ENCODE data around the gene VPS37D. TPM values are rescaled to one million over a fixed set of nuclear protein-coding genes. Genes with fewer than 3 reads are reported as not detected.

Gene VPS37D
- polyA plus RNA-seq, 3 donors: not detected

DNA sequence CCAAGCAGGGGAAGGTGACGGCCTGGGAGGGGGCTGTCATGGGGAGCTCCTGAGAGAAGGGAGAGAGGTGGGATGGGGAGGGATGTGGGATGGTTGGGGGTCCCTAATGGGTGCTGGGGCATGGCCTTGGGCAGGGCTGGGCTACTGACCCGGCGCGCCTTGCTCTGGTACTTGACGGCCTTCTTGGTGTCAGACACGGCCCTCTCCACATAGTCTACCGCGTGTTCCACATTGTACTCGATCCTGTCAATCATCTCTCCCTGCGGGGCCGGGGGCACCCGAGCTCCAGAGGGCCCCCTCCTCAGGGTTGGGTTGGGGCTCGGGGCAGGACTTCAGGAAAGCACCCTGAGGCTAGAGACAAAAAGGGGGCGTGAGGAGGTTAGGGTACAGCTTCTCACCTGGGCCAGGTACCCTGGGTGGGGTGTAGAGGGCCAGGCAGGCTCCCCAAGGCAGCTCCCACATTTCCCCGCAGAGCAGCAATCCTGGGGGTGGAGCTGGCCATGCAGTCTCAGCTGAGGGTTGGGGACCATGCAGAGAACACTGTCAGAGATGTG is 33.0 kb downstream of the VPS37D start:
- H2AFZ ChIP-seq (ENCODE audit: insufficient read depth, low read depth, low read length, poor library complexity, severe bottlenecking): no peak overlapping the region
- WGBS (ENCODE audit: insufficient coverage): 97% methylated on average over 6 of the region's 15 CpGs
- peaks cover 6 to 9% of the 10 kb centered on the region in 2 donors for H3K4me1 ChIP-seq (ENCODE audit: control insufficient read depth in 1 of 2, insufficient read depth in 2 of 2, low read length in 2 of 2)
- H3K79me2 ChIP-seq (ENCODE audit: insufficient read depth, low read length): no peaks in the 10 kb centered on the region
- Mint-ChIP-seq H3K27ac (peak overlapping the region in 1 of 7 donors; percentile 51), H3K4me1 (peaks cover 14% of the 10 kb centered on the region), H3K9me3 (peaks cover 0 to 13% (median 3%) of the 10 kb centered on the region in 7 donors), H3K4me3 (no peak overlapping the region), H3K27me3 (ENCODE audit: low read depth in 3 of 3) (peaks cover 36 to 49% (median 45%) of the 10 kb centered on the region in 3 donors), H3K36me3 (peaks cover 39 to 44% of the 10 kb centered on the region in 2 donors)
- peaks cover 32 to 40% of the 10 kb centered on the region in 2 donors for H3K36me3 ChIP-seq (replicated peaks in 1 of 2; ENCODE audit: control insufficient read depth in 1 of 2, insufficient read depth in 2 of 2, low read length in 2 of 2)
- peaks cover 6 to 40% of the 10 kb centered on the region in 2 donors for H3K27me3 ChIP-seq (ENCODE audit: control insufficient read depth in 2 of 2, insufficient read depth in 2 of 2, low read length in 2 of 2)
- H4K20me1 ChIP-seq (ENCODE audit: insufficient read depth, low read length): no peaks in the 10 kb centered on the region
- H3K27ac ChIP-seq (ENCODE audit: low read depth in 1 of 2, low read length in 2 of 2): no peak overlapping the region
- no peak for DNase-seq
- peaks cover 0 to 3% of the 10 kb centered on the region in 2 donors for H3K9me3 ChIP-seq (replicated peaks in 1 of 2; ENCODE audit: control insufficient read depth in 1 of 2, insufficient read depth in 1 of 2, low read length in 2 of 2)
- H3K9ac ChIP-seq (ENCODE audit: insufficient read depth, low read length, poor library complexity, severe bottlenecking): no peak overlapping the region
- intact Hi-C loops (cut with micrococcal nuclease): no loop called here
- H3K4me2 ChIP-seq (replicated peaks; ENCODE audit: extremely low read depth, low read length, poor library complexity, severe bottlenecking): no peak overlapping the region
- no peak overlapping the region for H3K4me3 ChIP-seq (replicated peaks in 1 of 3; ENCODE audit: low read depth in 2 of 3, low read length in 3 of 3)
- TF ChIP-seq, protein P1, sequence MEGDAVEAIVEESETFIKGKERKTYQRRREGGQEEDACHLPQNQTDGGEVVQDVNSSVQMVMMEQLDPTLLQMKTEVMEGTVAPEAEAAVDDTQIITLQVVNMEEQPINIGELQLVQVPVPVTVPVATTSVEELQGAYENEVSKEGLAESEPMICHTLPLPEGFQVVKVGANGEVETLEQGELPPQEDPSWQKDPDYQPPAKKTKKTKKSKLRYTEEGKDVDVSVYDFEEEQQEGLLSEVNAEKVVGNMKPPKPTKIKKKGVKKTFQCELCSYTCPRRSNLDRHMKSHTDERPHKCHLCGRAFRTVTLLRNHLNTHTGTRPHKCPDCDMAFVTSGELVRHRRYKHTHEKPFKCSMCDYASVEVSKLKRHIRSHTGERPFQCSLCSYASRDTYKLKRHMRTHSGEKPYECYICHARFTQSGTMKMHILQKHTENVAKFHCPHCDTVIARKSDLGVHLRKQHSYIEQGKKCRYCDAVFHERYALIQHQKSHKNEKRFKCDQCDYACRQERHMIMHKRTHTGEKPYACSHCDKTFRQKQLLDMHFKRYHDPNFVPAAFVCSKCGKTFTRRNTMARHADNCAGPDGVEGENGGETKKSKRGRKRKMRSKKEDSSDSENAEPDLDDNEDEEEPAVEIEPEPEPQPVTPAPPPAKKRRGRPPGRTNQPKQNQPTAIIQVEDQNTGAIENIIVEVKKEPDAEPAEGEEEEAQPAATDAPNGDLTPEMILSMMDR (IDR thresholded peaks at IDR 0.05): no peak

DNA sequence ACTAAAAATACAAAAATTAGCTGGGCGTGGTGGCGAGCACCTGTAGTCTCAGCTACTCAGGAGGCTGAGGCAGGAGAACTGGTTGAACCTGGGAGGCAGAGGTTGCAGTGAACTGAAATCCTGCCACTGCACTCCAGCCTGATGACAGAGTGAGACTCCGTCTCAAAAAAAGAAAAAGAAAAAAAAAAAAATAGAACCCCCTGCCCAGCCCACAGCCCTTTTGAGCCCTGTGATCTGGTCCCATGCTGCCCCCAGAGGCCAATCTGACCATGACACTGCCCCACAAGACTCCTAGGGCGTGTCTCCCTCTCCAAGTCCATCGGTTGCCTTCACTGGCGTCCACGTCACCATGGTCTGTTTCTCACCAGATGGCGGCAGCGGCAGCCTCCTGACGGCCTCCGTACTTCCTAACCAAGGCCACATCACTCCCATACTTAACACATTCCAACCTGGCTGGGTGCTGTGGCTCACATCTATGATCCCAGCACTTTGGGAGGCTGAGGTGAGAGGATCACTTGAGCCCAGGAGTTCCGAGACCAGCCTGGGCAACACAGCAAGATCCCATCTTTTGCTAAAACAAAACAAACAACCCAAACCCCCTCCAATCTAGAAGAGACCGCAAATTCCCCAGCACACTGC is 33.8 kb downstream of the VPS37D start:
- Histone ChIP-seq H3K9ac (ENCODE audit: insufficient read depth, low read length, poor library complexity, severe bottlenecking) (no peak overlapping the region), H3K4me2 (replicated peaks; ENCODE audit: extremely low read depth, low read length, poor library complexity, severe bottlenecking) (no peak overlapping the region), H3K9me3 (replicated peaks in 1 of 2; ENCODE audit: control insufficient read depth in 1 of 2, insufficient read depth in 1 of 2, low read length in 2 of 2) (peaks cover 0 to 3% of the 10 kb centered on the region in 2 donors), H3K36me3 (replicated peaks in 1 of 2; ENCODE audit: control insufficient read depth in 1 of 2, insufficient read depth in 2 of 2, low read length in 2 of 2) (peaks cover 24 to 32% of the 10 kb centered on the region in 2 donors), H3K4me1 (ENCODE audit: control insufficient read depth in 1 of 2, insufficient read depth in 2 of 2, low read length in 2 of 2) (peaks cover 6 to 9% of the 10 kb centered on the region in 2 donors), H4K20me1 (ENCODE audit: insufficient read depth, low read length) (no peaks in the 10 kb centered on the region), H3K27me3 (ENCODE audit: control insufficient read depth in 2 of 2, insufficient read depth in 2 of 2, low read length in 2 of 2) (peaks cover 6 to 48% of the 10 kb centered on the region in 2 donors), H2AFZ (ENCODE audit: insufficient read depth, low read depth, low read length, poor library complexity, severe bottlenecking) (no peak overlapping the region), H3K4me3 (replicated peaks in 1 of 3; ENCODE audit: low read depth in 2 of 3, low read length in 3 of 3) (no peak overlapping the region), H3K79me2 (ENCODE audit: insufficient read depth, low read length) (no peaks in the 10 kb centered on the region), H3K27ac (ENCODE audit: low read depth in 1 of 2, low read length in 2 of 2) (no peak overlapping the region)
- Mint-ChIP-seq H3K4me1 (peaks cover 17% of the 10 kb centered on the region), H3K4me3 (peak overlapping the region in 1 of 2 donors; percentile 68), H3K36me3 (peaks cover 31 to 36% of the 10 kb centered on the region in 2 donors), H3K9me3 (peaks cover 0 to 18% (median 5%) of the 10 kb centered on the region in 7 donors), H3K27ac (peak overlapping the region in 1 of 7 donors; percentile 22), H3K27me3 (ENCODE audit: low read depth in 3 of 3) (peaks cover 44 to 57% (median 54%) of the 10 kb centered on the region in 3 donors)
- intact Hi-C loops (cut with micrococcal nuclease): no loop called here
- peak; percentile 49 to 66 (median 52) for DNase-seq
- 63% methylated on average over 8 of the region's 13 CpGs for WGBS (ENCODE audit: insufficient coverage)
- TF ChIP-seq, protein P1 (IDR thresholded peaks at IDR 0.05): peak; percentile 86

All from CD14-positive monocyte (primary cell).